Astrocyte (in vitro differentiated cells and primary cell): ENCODE data around the gene COBL.

ENCODE experiments used
- CTCF ChIP-seq: IDR thresholded peaks from 2 replicates; pipeline ENCODE4 v1.5.1; 2011; ENCODE audit warnings: low read depth, mild to moderate bottlenecking, inconsistent platforms, low read length, moderate library complexity; ENCODE audit not compliant: insufficient read depth
- EZH2 ChIP-seq: IDR thresholded peaks from 2 replicates; pipeline ENCODE4 v1.6.1; 2012; ENCODE audit warnings: mild to moderate bottlenecking, low read length, inconsistent platforms; ENCODE audit not compliant: insufficient read depth

GRCh38 chr7:51234609-51235308 is 81.8 kb downstream of the COBL start:
- TF ChIP-seq CTCF (no peak), EZH2 (no peak)
